Loucy (cell line): ENCODE measurements around the gene HOXB3.

Experiments
- H2AFZ ChIP-seq: fragments of 200-600 bp; sonication (generic); 2 replicates; pipeline ENCODE4 v1.6.0; 2016; ENCODE audit warnings: antibody characterized with exemption, mild to moderate bottlenecking, low read length, moderate library complexity
- H3F3A ChIP-seq: fragments of 200-600 bp; 2 replicates; pipeline ENCODE4 v1.6.0; 2016; ENCODE audit warnings: antibody characterized with exemption, low read depth, mild to moderate bottlenecking
- H3K27me3 ChIP-seq: fragments of 200-600 bp; sonication (generic); 2 replicates; pipeline ENCODE4 v1.6.1; 2014; ENCODE audit warnings: low read length, mild to moderate bottlenecking; ENCODE audit not compliant: insufficient read depth, poor library complexity, severe bottlenecking
- H3K36me3 ChIP-seq: fragments of 200-600 bp; sonication (generic); 2 replicates; pipeline ENCODE4 v1.6.1; 2016; ENCODE audit warnings: low read length; ENCODE audit not compliant: insufficient read depth
- H3K4me1 ChIP-seq: fragments of 200-600 bp; sonication (generic); 2 replicates; pipeline ENCODE4 v1.5.1; 2014; ENCODE audit warnings: low read length, mild to moderate bottlenecking; ENCODE audit not compliant: insufficient read depth, poor library complexity, severe bottlenecking
- H3K4me2 ChIP-seq: fragments of 200-600 bp; sonication (generic); 2 replicates; pipeline ENCODE4 v1.6.0; 2014; ENCODE audit warnings: antibody characterized with exemption, low read length, low read depth, mild to moderate bottlenecking; ENCODE audit not compliant: poor library complexity, severe bottlenecking
- H3K4me3 ChIP-seq: fragments of 200-600 bp; sonication (generic); 2 replicates; pipeline ENCODE4 v1.5.1; 2014; ENCODE audit warnings: low read length, mild to moderate bottlenecking, mixed read lengths; ENCODE audit not compliant: poor library complexity, severe bottlenecking
- H3K79me2 ChIP-seq: fragments of 200-600 bp; sonication (generic); 2 replicates; pipeline ENCODE4 v1.6.1; 2014; ENCODE audit warnings: low read length; ENCODE audit not compliant: insufficient read depth
- H3K9ac ChIP-seq: fragments of 200-600 bp; sonication (generic); 2 replicates; pipeline ENCODE4 v1.6.0; 2014; ENCODE audit warnings: mild to moderate bottlenecking, low read depth, low read length, moderate library complexity; ENCODE audit not compliant: poor library complexity, severe bottlenecking
- H3K9me2 ChIP-seq: fragments of 200-600 bp; sonication (generic); replicated peaks from 2 replicates; pipeline ENCODE4 v1.6.1; 2016; ENCODE audit warnings: low read depth, low read length, mixed read lengths
- H3K9me3 ChIP-seq: fragments of 200-600 bp; sonication (generic); 2 replicates; pipeline ENCODE4 v1.6.1; 2014; ENCODE audit warnings: mild to moderate bottlenecking, antibody characterized with exemption, low read length, low read depth; ENCODE audit not compliant: insufficient read depth
- H4K20me1 ChIP-seq: fragments of 200-600 bp; sonication (generic); 2 replicates; pipeline ENCODE4 v1.6.0; 2014; ENCODE audit warnings: antibody characterized with exemption, low read length, mild to moderate bottlenecking; ENCODE audit not compliant: insufficient read depth, poor library complexity, severe bottlenecking
- CTCF ChIP-seq: fragments of 200-600 bp; sonication (generic); conservative IDR thresholded peaks from 2 replicates; pipeline ENCODE4 v1.5.1; 2014; ENCODE audit warnings: mild to moderate bottlenecking, antibody characterized with exemption, low read length
- EZH2phosphoT487 ChIP-seq: fragments of 200-600 bp; IDR thresholded peaks from 2 replicates; pipeline ENCODE4 v1.6.1; 2018; ENCODE audit warnings: antibody characterized with exemption, mild to moderate bottlenecking, moderate library complexity, borderline replicate concordance

HOXB3 gene

GRCh38 chr17:48612854-48613691 is 23.0 kb upstream of the HOXB3 start:
- H3K4me2 ChIP-seq, result peak overlapping the region; percentile 98
- peak overlapping the region; percentile 89 for H3K4me3 ChIP-seq
- H3K36me3 ChIP-seq, result no peaks in the 10 kb centered on the region
- peaks cover 9% of the 10 kb centered on the region for H4K20me1 ChIP-seq
- no peak for TF ChIP-seq CTCF
- TF ChIP-seq EZH2phosphoT487, result no peak
- H3F3A ChIP-seq, result peaks cover 8% of the 10 kb centered on the region; the same call in 1 of the 2 replicates
- H2AFZ ChIP-seq, result no peak overlapping the region
- H3K79me2 ChIP-seq, result peaks cover 100% of the 10 kb centered on the region
- no peaks in the 10 kb centered on the region for H3K9me3 ChIP-seq
- peaks cover 14% of the 10 kb centered on the region for H3K27me3 ChIP-seq
- peaks cover 32% of the 10 kb centered on the region for H3K4me1 ChIP-seq
- H3K9ac ChIP-seq, result peak overlapping the region; percentile 100
- H3K9me2 ChIP-seq, result no peaks in the 10 kb centered on the region

- Histone ChIP-seq H3K9ac (peak overlapping the region; percentile 100), H3K4me3 (peak overlapping the region; percentile 89), H3K9me2 (no peaks in the 10 kb centered on the region), H2AFZ (no peak overlapping the region), H3K27me3 (peaks cover 14% of the 10 kb centered on the region), H3K79me2 (peaks cover 100% of the 10 kb centered on the region), H3K9me3 (no peaks in the 10 kb centered on the region), H3K36me3 (no peaks in the 10 kb centered on the region), H3F3A (peaks cover 8% of the 10 kb centered on the region; the same call in 1 of the 2 replicates), H3K4me2 (peak overlapping the region; percentile 98), H4K20me1 (peaks cover 9% of the 10 kb centered on the region), H3K4me1 (peaks cover 35% of the 10 kb centered on the region)
- TF ChIP-seq EZH2phosphoT487, result no peak
- no peak for TF ChIP-seq CTCF
These were observed 22.4 kb upstream of the HOXB3 start for GRCh38 chr17:48612456-48612853.

- Histone ChIP-seq H3K9me3 (no peaks in the 10 kb centered on the region), H3K9me2 (no peaks in the 10 kb centered on the region), H2AFZ (no peak overlapping the region), H3K9ac (peak overlapping the region; percentile 100), H4K20me1 (peaks cover 9% of the 10 kb centered on the region), H3K27me3 (peaks cover 18% of the 10 kb centered on the region), H3K79me2 (peaks cover 100% of the 10 kb centered on the region), H3K4me2 (peak overlapping the region; percentile 98), H3F3A (peaks cover 8% of the 10 kb centered on the region; the same call in 1 of the 2 replicates), H3K36me3 (no peaks in the 10 kb centered on the region), H3K4me1 (peaks cover 37% of the 10 kb centered on the region), H3K4me3 (peak overlapping the region; percentile 89)
- TF ChIP-seq EZH2phosphoT487, result no peak
- TF ChIP-seq CTCF, result no peak
These were observed 21.8 kb upstream of the HOXB3 start for GRCh38 chr17:48611681-48612455.
